Measurements from ENCODE around the gene CNTN6.
"Not testable (repeated sequence)": the region's sequence is repeated elsewhere in the genome, so short reads cannot be mapped to it uniquely, and the experiment has no call there.

Gene CNTN6

GRCh38 chr3:1287815-1288214 is 195.0 kb downstream of the CNTN6 start:
- no peak for DNase-seq (ENCODE audit: low spot score)

- DNase-seq (ENCODE audit: low spot score): no peak
Observed at GRCh38 chr3:1288805-1289494, 196.1 kb downstream of the CNTN6 start.

DNA sequence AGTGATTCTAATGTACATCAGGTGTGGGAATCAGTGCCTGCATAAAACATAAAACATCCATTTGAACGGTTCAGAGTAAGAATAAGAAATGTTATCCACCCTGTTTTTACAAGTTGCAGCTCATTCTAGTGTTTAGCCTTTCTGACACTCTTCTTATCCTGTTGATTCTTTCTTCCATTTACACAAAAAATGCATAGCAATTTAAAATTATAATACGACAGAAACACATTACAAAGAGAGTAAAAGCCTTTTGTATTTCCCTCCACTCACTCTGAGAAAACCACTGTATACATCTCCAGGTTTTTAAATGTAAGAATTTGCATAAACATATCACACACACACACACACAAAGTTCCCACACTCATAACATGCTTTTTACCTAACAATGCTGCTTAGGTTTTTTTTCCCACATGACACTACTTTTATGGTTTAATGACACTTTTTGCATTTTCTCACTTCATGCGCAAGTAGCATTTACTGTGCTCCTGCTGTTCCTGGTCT is 199.8 kb downstream of the CNTN6 start:
- no peak for DNase-seq (ENCODE audit: low spot score)

DNA sequence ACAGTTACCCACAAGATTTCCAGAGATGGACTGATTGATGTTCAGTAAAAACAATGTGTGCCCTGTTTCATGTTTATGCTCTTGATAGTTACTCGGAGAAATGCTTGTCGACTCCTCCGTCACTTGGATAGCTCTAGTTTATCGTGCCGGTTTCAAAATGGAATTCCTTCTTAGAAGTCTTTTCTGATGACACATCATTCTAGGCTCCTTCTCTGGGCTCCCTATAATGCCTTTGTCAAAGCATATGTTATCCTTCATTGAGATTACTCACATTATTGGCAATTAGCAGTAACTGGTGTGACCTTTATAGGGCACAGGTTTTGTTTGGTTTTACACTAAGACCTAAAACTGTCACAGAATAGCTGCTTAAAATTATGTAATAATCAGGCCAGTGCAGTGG is 201.8 kb downstream of the CNTN6 start:
- no peak for DNase-seq (ENCODE audit: low spot score)

GRCh38 chr3:1318296-1319005 is 225.6 kb downstream of the CNTN6 start:
- DNase-seq (ENCODE audit: low spot score): no peak

GRCh38 chr3:1326546-1326945 is 233.7 kb downstream of the CNTN6 start:
- no peak for DNase-seq (ENCODE audit: low spot score)

DNA sequence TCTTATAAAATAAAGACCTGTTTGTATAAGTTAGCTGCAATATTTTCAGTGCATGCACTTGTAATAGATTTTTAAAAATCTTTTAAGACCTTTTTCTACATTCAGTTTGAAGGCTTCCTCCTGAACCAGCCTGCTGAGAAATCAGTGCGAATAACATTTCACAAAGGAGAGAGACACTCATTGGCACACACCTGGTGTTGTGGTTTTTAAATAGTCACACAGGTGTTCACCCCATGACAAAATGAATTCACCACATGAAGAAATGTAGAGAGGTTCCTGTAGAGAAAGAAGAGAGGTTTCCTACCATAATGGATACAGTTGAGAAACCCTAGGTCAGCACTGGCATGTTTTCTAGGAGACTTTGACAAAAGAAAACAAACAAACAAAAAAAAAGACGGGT is 237.3 kb downstream of the CNTN6 start:
- no peak for DNase-seq (ENCODE audit: low spot score)

- no peak for DNase-seq (ENCODE audit: low spot score)
Observed at GRCh38 chr3:1346386-1346785, 253.6 kb downstream of the CNTN6 start.

GRCh38 chr3:1348547-1348946 is 255.7 kb downstream of the CNTN6 start:
- no peak for DNase-seq (ENCODE audit: low spot score)

- DNase-seq (ENCODE audit: low spot score): no peak
Observed at GRCh38 chr3:1350885-1351284, 258.1 kb downstream of the CNTN6 start.

GRCh38 chr3:1355691-1356090 is 262.9 kb downstream of the CNTN6 start:
- DNase-seq (ENCODE audit: low spot score): no peak

GRCh38 chr3:1356101-1356500 is 263.3 kb downstream of the CNTN6 start:
- DNase-seq (ENCODE audit: low spot score): no peak

DNA sequence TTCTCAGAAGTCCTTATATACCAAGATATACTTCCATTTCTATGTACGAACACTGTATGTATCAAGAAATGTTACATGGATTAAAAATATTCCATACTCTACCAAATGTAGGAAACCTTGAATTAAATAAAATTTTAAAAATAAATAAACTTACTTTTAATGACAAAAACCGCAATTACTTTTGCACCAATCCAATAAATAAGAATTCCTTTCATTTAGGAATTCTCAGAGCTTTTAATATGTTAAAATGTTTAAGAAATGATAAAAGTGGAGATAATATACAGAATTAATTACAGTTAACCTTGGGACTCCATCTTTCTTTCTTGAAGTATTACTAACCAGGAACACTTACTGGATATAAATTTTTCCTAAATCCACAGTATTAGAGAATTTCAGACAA is 272.7 kb downstream of the CNTN6 start:
- DNase-seq (ENCODE audit: low spot score): no peak

- no peak for DNase-seq (ENCODE audit: low spot score)
Observed at GRCh38 chr3:1374471-1374870, 281.6 kb downstream of the CNTN6 start.

- DNase-seq (ENCODE audit: low spot score): no peak
Observed at GRCh38 chr3:1375145-1375544, 282.3 kb downstream of the CNTN6 start.

DNA sequence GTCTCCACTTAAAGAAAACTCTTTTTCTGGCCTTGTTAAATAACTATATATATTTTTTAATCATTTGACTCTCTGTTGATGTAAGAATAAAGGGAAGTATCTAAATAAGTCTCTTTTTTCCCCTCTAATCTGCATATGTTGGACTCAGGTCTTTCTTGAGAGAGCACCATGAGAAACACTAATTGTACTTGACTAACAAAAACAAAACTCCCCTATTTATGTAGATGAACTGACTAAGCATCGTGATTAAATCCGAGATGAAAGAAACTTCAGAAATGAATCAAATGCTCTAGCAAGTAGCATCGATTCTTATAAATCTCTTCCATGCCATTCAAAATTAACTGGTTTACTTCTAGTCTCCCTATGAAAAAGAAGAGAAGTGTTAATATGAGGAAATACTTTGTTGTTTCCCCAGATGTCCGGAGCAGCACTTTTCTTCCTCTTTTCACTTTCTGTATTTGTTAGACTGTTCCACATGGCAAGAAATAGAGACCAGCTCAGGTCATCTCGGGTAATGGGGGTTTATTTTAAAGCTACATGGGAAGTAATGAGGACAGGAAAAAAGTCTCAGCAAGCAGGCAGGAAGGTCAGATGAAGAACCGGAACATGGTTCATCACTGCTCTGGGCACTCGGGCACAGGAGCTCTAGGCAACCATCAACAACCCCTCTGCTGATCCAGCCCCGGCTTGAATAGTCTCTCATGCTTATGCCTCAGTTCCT is 288.3 kb downstream of the CNTN6 start:
- DNase-seq (ENCODE audit: low spot score): no peak

GRCh38 chr3:1381647-1382036 is 288.8 kb downstream of the CNTN6 start:
- DNase-seq (ENCODE audit: low spot score): no peak

- not testable (repeated sequence) for DNase-seq (ENCODE audit: low spot score)
Observed at GRCh38 chr3:1387396-1387905, 294.6 kb downstream of the CNTN6 start.

- DNase-seq (ENCODE audit: low spot score): no peak
Observed at GRCh38 chr3:1394188-1394587, 301.4 kb downstream of the CNTN6 start.

GRCh38 chr3:1400571-1400970 is 307.7 kb downstream of the CNTN6 start:
- DNase-seq (ENCODE audit: low spot score): no peak

DNA sequence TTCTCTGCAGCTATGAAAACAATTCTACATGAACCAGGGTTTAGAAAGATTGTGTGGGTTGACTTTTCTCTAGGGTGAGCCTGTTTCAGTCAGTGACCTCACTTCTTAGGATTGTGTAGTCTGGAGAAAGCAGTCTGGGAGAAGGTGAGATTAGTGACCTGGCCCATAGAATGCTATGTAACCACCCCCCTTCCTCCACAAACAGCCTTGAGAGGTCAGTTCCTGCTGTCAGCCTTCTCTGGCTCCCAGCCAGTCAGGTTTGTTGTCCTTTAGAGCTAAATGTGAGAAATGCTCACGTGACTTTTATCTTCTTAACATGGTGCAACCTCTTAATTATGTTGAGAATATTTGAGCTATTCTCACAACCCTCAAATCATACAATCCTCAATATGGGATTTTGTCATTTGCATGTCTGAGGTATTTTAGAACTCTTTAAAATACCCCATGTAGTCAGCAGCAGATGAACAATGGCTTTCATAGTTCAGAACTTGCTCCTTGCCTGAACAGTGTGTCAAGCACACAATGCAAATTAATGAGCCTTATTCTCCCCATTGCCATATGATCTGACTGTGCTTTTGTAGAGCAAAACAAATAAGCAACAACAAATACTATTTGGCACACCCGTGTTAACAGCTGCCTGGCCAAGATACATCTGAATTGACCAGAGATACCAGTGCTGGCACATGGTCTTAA is 311.6 kb downstream of the CNTN6 start:
- no peak for DNase-seq (ENCODE audit: low spot score)

DNA sequence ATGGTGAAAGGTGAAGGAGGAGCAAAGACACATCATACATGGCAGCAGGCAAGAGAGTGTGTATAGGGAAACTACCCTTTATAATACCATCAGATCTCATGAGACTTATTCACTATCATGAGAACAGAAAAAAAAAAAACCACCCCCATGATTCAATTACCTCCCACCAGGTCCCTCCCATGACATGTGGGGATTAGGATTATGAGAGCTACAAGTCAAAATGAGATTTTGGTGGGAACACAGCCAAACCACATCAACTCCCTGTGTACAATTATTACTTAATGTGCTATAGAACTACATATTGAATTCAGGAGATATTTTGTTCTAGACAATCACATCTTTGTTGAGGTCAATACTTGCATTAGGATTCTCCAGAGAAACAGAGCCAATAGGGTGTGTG is 313.4 kb downstream of the CNTN6 start:
- DNase-seq (ENCODE audit: low spot score): no peak
